ENCODE measurements around the gene CRAMP1.

CRAMP1 gene

DNA sequence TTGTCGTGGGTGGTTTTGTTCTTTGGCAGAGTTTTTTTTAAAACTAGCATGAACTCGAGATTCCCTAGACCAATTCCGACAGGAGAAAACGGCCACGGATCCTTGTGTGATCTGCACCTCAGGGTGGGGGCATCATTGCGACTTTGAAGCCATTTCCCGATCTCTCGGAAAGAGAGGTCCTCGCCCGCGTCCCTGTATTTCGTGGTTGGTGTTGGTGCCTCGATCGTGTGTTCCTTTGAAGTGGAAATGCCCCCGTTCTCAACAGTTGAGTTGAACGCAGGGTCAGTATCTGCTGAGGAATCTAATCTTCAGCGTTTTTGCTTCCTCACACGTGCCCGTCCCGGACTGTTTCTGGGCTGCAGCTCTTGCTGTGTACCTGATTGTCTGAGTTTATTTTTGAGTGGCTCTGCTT, 1.1 kb downstream of the CRAMP1 start:
- no peak for TF ChIP-seq POLR2A (IDR thresholded peaks at IDR 0.05; ENCODE audit: low read depth, low read length)
- DNase-seq (ENCODE audit: insufficient read length, low spot score) (peak; percentile 52), FAIRE-seq (no peak)

- no peak for TF ChIP-seq POLR2A (IDR thresholded peaks at IDR 0.05; ENCODE audit: low read depth, low read length)
- FAIRE-seq = no peak
- DNase-seq (ENCODE audit: insufficient read length, low spot score) = peak; percentile 48
These were observed 1.7 kb downstream of the CRAMP1 start for GRCh38 chr16:1613728-1614455.

GRCh38 chr16:1614456-1615102, 2.4 kb downstream of the CRAMP1 start:
- FAIRE-seq = no peak
- DNase-seq (ENCODE audit: insufficient read length, low spot score) = peak; percentile 77
- no peak; the same call in 1 of the 2 replicates for TF ChIP-seq POLR2A (IDR thresholded peaks at IDR 0.05; ENCODE audit: low read depth, low read length)

GRCh38 chr16:1615761-1616160, 3.6 kb downstream of the CRAMP1 start:
- FAIRE-seq (no peak), DNase-seq (ENCODE audit: insufficient read length, low spot score) (no peak)
- TF ChIP-seq POLR2A (IDR thresholded peaks at IDR 0.05; ENCODE audit: low read depth, low read length) = no peak

- FAIRE-seq (no peak), DNase-seq (ENCODE audit: insufficient read length, low spot score) (no peak)
- no peak for TF ChIP-seq POLR2A (IDR thresholded peaks at IDR 0.05; ENCODE audit: low read depth, low read length)
These were observed 7.8 kb downstream of the CRAMP1 start for GRCh38 chr16:1619976-1620375.

DNA sequence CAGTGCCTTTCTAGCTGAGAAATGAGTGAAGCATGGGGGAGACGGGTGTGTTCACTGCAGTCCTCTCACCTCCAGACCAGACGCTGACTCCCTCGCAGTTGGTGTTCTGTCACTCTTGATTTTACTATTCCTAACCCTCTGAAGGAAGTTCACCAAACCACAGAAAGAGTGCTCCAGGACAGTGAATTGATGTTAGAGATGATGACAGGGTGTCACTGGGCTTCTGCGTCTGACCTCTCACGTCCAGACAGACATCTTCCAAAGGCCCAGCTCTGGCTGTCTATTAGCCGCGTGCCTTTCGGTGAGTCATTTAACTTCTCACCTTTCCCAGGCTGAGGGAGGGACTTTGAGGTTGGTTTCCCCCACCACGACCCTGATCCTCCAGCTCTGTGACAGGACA, 8.2 kb downstream of the CRAMP1 start:
- FAIRE-seq = no peak
- DNase-seq (ENCODE audit: insufficient read length, low spot score) = no peak
- no peak for TF ChIP-seq POLR2A (IDR thresholded peaks at IDR 0.05; ENCODE audit: low read depth, low read length)

DNA sequence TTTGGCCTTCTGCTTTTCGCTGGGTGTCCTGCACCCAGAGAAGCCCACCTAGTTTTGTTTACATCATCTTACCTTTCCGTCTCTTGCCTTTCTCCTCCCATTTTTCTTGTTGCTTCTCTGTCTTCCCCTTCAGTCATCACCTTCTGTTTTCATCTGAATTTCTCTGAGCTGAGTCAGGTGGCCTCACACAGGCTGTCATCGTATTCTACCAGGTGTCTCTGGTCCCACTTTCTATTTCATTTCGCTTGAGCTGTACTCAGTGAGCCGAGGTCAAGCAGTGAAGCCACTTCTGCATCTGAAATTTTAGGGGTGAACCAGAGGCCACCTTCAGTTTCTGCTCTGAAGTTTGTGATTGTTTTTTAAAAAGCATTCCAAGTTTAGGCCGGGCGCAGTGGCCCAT, 9.7 kb downstream of the CRAMP1 start:
- FAIRE-seq (no peak), DNase-seq (ENCODE audit: insufficient read length, low spot score) (no peak)
- no peak for TF ChIP-seq POLR2A (IDR thresholded peaks at IDR 0.05; ENCODE audit: low read depth, low read length)

GRCh38 chr16:1626327-1626726, 14.2 kb downstream of the CRAMP1 start:
- DNase-seq (ENCODE audit: insufficient read length, low spot score) (no peak), FAIRE-seq (no peak)
- TF ChIP-seq POLR2A (IDR thresholded peaks at IDR 0.05; ENCODE audit: low read depth, low read length) = no peak

GRCh38 chr16:1626776-1627175, 14.6 kb downstream of the CRAMP1 start:
- TF ChIP-seq POLR2A (IDR thresholded peaks at IDR 0.05; ENCODE audit: low read depth, low read length) = no peak
- FAIRE-seq (no peak), DNase-seq (ENCODE audit: insufficient read length, low spot score) (no peak)

DNA sequence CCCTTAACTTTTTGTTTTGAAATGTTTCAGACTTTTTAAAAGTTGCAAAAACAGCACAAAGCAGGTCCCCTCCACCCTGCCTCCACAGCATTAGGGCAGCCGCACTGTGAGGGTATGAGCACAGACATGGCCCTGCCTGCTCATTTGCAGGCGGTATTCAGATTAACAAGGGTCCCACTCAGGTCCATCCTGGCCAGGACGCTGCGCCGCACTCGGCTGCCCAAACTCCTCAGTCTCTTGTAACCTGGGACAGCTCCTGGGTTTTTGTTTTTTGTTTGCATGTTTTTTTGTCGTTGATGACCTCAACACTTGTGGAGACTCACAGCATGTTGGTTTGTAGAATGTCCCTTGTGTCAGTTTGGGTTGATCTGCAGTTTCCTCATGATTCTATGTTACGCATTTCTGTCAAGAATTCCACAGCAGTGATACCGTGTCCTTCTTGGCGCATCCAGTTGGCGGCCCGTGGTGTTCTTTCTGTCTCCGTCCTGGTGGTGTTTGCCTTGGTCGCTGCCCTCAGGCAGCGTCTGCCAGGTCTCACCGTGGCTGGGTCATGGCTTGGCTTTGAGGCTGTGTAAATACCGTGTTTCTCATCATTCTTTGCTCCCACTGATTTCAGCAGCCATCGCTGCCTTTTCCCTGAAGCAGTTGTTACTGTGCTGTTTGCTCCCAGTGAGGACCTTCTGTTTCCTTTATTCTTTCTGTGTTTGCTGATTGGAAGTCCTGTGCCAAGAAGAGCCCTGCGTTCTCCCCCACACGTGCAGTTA, 18.5 kb downstream of the CRAMP1 start:
- TF ChIP-seq POLR2A (IDR thresholded peaks at IDR 0.05; ENCODE audit: low read depth, low read length) = no peak
- no peak for DNase-seq (ENCODE audit: insufficient read length, low spot score)
- no peak for FAIRE-seq

- FAIRE-seq (no peak), DNase-seq (ENCODE audit: insufficient read length, low spot score) (no peak)
- no peak for TF ChIP-seq POLR2A (IDR thresholded peaks at IDR 0.05; ENCODE audit: low read depth, low read length)
These were observed 19.1 kb downstream of the CRAMP1 start for GRCh38 chr16:1631230-1631629.

DNA sequence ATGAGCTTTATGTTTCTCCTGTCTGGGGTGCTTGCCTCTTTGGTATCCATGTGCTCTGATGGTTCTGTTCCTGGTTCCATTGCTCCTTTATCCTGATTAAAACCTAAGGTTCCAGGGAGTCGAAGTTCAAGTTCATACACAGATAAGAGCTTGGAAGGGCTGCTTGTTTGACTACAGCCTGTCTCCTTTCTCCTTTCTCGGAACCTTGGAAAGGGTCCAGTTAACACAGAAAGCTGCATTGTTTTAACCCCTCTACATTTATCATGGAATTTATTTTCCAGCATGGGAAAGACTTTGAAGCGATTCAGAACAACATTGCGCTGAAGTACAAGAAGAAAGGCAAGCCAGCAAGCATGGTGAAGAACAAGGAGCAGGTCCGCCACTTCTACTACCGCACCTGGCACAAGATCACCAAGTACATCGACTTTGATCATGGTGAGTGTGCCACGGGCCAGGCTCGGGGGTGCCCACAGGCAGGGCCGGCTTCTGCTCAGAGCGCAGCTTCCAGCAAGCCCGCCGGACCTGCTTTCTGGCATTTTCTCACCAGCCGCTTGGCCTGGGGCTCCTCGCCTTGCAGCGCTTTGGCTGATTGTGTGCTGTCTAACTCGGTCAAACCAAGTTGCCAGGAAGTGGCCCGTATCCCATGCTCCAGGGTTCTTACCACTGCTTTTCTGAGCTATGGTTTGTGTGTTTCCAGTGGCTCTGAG, 19.9 kb downstream of the CRAMP1 start:
- DNase-seq (ENCODE audit: insufficient read length, low spot score) (no peak), FAIRE-seq (no peak)
- TF ChIP-seq POLR2A (IDR thresholded peaks at IDR 0.05; ENCODE audit: low read depth, low read length) = no peak

GRCh38 chr16:1632638-1632970, 20.4 kb downstream of the CRAMP1 start:
- TF ChIP-seq POLR2A (IDR thresholded peaks at IDR 0.05; ENCODE audit: low read depth, low read length) = no peak
- DNase-seq (ENCODE audit: insufficient read length, low spot score) (no peak), FAIRE-seq (no peak)

- TF ChIP-seq POLR2A (IDR thresholded peaks at IDR 0.05; ENCODE audit: low read depth, low read length) = no peak
- no peak for DNase-seq (ENCODE audit: insufficient read length, low spot score)
- no peak for FAIRE-seq
These were observed 21.1 kb downstream of the CRAMP1 start for GRCh38 chr16:1633310-1633709.
